Ectodermal cell (in vitro differentiated cells): ENCODE data around the gene FBXL13.
"Not testable (repeated sequence)": the region's sequence is repeated elsewhere in the genome, so short reads cannot be mapped to it uniquely, and the experiment has no call there.

Source experiments
- H3K27ac ChIP-seq: 2 replicates; pipeline ENCODE4 v1.7.0; 2013; ENCODE audit warnings: mild to moderate bottlenecking, low read depth, low read length; ENCODE audit not compliant: insufficient read depth, poor library complexity, severe bottlenecking
- H3K27me3 ChIP-seq: 2 replicates; pipeline ENCODE4 v1.7.0; 2013; ENCODE audit warnings: mild to moderate bottlenecking, low read length; ENCODE audit not compliant: insufficient read depth, control insufficient read depth, poor library complexity, severe bottlenecking
- H3K36me3 ChIP-seq: one replicate; pipeline ENCODE4 v1.7.0; 2013; ENCODE audit warnings: low read length; ENCODE audit not compliant: control insufficient read depth, insufficient read depth
- H3K4me1 ChIP-seq: one replicate; pipeline ENCODE4 v1.7.0; 2013; ENCODE audit warnings: low read length; ENCODE audit not compliant: control insufficient read depth, insufficient read depth
- H3K4me3 ChIP-seq: 2 replicates; pipeline ENCODE4 v1.7.0; 2013; ENCODE audit warnings: low read depth, low read length, control low read depth; ENCODE audit not compliant: insufficient read depth
- H3K9me3 ChIP-seq: 2 replicates; pipeline ENCODE4 v1.7.0; 2013; ENCODE audit warnings: mild to moderate bottlenecking, low read length, moderate library complexity; ENCODE audit not compliant: control insufficient read depth
- WGBS, 2 experiments: methylation state at CpG; one replicate each; pipeline ENCODE4 v1.1.7; 2013; ENCODE audit warnings: missing lambda C conversion rate in 2 of 2; 5-methylcytosine and 5-hydroxymethylcytosine counted together

FBXL13 gene

GRCh38 chr7:103031781-103032180 is 42.8 kb downstream of the FBXL13 start:
- Histone ChIP-seq H3K9me3 (no peaks in the 10 kb centered on the region), H3K27ac (no peak overlapping the region), H3K4me1 (no peaks in the 10 kb centered on the region), H3K36me3 (no peaks in the 10 kb centered on the region), H3K4me3 (no peak overlapping the region), H3K27me3 (no peaks in the 10 kb centered on the region)
- WGBS, 2 experiments = 94 to 100% methylated on average over 1 of the region's 1 CpG

- no peaks in the 10 kb centered on the region for H3K4me1 ChIP-seq
- WGBS, 2 experiments = 91 to 94% methylated on average over 1 of the region's 1 CpG
- H3K27me3 ChIP-seq = no peaks in the 10 kb centered on the region
- H3K36me3 ChIP-seq = no peaks in the 10 kb centered on the region
- H3K27ac ChIP-seq = no peak overlapping the region
- no peaks in the 10 kb centered on the region for H3K9me3 ChIP-seq
- H3K4me3 ChIP-seq = no peak overlapping the region
Measured at GRCh38 chr7:103031024-103031423, 43.6 kb downstream of the FBXL13 start.

GRCh38 chr7:103025341-103025740 is 49.3 kb downstream of the FBXL13 start:
- no peaks in the 10 kb centered on the region for H3K36me3 ChIP-seq
- H3K9me3 ChIP-seq = no peaks in the 10 kb centered on the region
- no peak overlapping the region for H3K27ac ChIP-seq
- WGBS, 2 experiments = 95 to 100% methylated on average over 3 of the region's 3 CpGs
- no peaks in the 10 kb centered on the region for H3K4me1 ChIP-seq
- no peak overlapping the region for H3K4me3 ChIP-seq
- no peaks in the 10 kb centered on the region for H3K27me3 ChIP-seq

GRCh38 chr7:103023578-103023977 is 51.0 kb downstream of the FBXL13 start:
- not testable (repeated sequence) for H3K36me3 ChIP-seq, H3K4me3 ChIP-seq, H3K27me3 ChIP-seq, H3K9me3 ChIP-seq, H3K27ac ChIP-seq, H3K4me1 ChIP-seq
- WGBS, 2 experiments = 86 to 100% methylated on average over 1 of the region's 1 CpG

- H3K4me1 ChIP-seq, H3K27me3 ChIP-seq, H3K9me3 ChIP-seq, H3K27ac ChIP-seq, H3K36me3 ChIP-seq, H3K4me3 ChIP-seq: not testable (repeated sequence)
- 83 to 89% methylated on average over 1 of the region's 1 CpG for WGBS, 2 experiments
Measured at GRCh38 chr7:103021490-103021889, 53.1 kb downstream of the FBXL13 start.

GRCh38 chr7:103020876-103021275 is 53.7 kb downstream of the FBXL13 start:
- not testable (repeated sequence) for H3K4me1 ChIP-seq, H3K27me3 ChIP-seq, H3K4me3 ChIP-seq, H3K9me3 ChIP-seq, H3K36me3 ChIP-seq, H3K27ac ChIP-seq
- 79 to 81% methylated on average over 2 of the region's 3 CpGs for WGBS, 2 experiments

GRCh38 chr7:103018295-103018694 is 56.3 kb downstream of the FBXL13 start:
- not testable (repeated sequence) for H3K9me3 ChIP-seq, H3K27ac ChIP-seq, H3K4me1 ChIP-seq, H3K36me3 ChIP-seq, H3K27me3 ChIP-seq, H3K4me3 ChIP-seq
- WGBS, 2 experiments = 92 to 96% methylated on average over 3 of the region's 3 CpGs

GRCh38 chr7:103011650-103012049 is 62.9 kb downstream of the FBXL13 start:
- WGBS, 2 experiments = 87 to 92% methylated on average over 3 of the region's 3 CpGs
- no peaks in the 10 kb centered on the region for H3K4me1 ChIP-seq
- H3K9me3 ChIP-seq = no peaks in the 10 kb centered on the region
- H3K4me3 ChIP-seq = no peak overlapping the region
- no peaks in the 10 kb centered on the region for H3K36me3 ChIP-seq
- no peaks in the 10 kb centered on the region for H3K27me3 ChIP-seq
- no peak overlapping the region for H3K27ac ChIP-seq

GRCh38 chr7:103010211-103010610 is 64.4 kb downstream of the FBXL13 start:
- Histone ChIP-seq H3K27ac (no peak overlapping the region), H3K4me3 (no peak overlapping the region), H3K4me1 (no peaks in the 10 kb centered on the region), H3K36me3 (no peaks in the 10 kb centered on the region), H3K27me3 (no peaks in the 10 kb centered on the region), H3K9me3 (no peaks in the 10 kb centered on the region)
- 86 to 98% methylated on average over 1 of the region's 1 CpG for WGBS, 2 experiments

- no peaks in the 10 kb centered on the region for H3K4me1 ChIP-seq
- H3K27me3 ChIP-seq = no peaks in the 10 kb centered on the region
- no peak overlapping the region for H3K4me3 ChIP-seq
- no peaks in the 10 kb centered on the region for H3K9me3 ChIP-seq
- no peak overlapping the region for H3K27ac ChIP-seq
- no peaks in the 10 kb centered on the region for H3K36me3 ChIP-seq
- 92 to 93% methylated on average over 5 of the region's 5 CpGs for WGBS, 2 experiments
Measured at GRCh38 chr7:103009466-103010185, 65.0 kb downstream of the FBXL13 start.

GRCh38 chr7:103003004-103003403 is 71.6 kb downstream of the FBXL13 start:
- Histone ChIP-seq H3K9me3 (peaks cover 2% of the 10 kb centered on the region), H3K27ac (no peak overlapping the region), H3K27me3 (no peaks in the 10 kb centered on the region), H3K4me1 (no peaks in the 10 kb centered on the region), H3K4me3 (no peak overlapping the region), H3K36me3 (peaks cover 2% of the 10 kb centered on the region)
- WGBS, 2 experiments = 93 to 100% methylated on average over 1 of the region's 1 CpG
